Measurements from ENCODE around the gene PIGU. TPM values are rescaled to one million over a fixed set of nuclear protein-coding genes. Genes with fewer than 3 reads are reported as not detected.
"Not testable (repeated sequence)": the region's sequence is repeated elsewhere in the genome, so short reads cannot be mapped to it uniquely, and the experiment has no call there.

Gene PIGU
- total RNA-seq, 1 experiment from 2014 or later, result 50.5 TPM

GRCh38 chr20:34701405-34702085 is 24.7 kb upstream of the PIGU start:
- no peak for DNase-seq

GRCh38 chr20:34693414-34693813 is 16.5 kb upstream of the PIGU start:
- H3K9me3 ChIP-seq (replicated peaks), result no peaks in the 10 kb centered on the region
- H3K4me3 ChIP-seq, result no peak overlapping the region
- peak in 1 of 2 experiments; percentile 34 for DNase-seq
- no peaks in the 10 kb centered on the region for H3K36me3 ChIP-seq
- H3K4me1 ChIP-seq, result peaks cover 10% of the 10 kb centered on the region
- H3K27ac ChIP-seq, result no peak overlapping the region
- H3K27me3 ChIP-seq, result peaks cover 5% of the 10 kb centered on the region; the same call in 1 of the 2 replicates

More at GRCh38 chr20:34701405-34702085, 24.7 kb upstream of the PIGU start:
- Histone ChIP-seq H3K36me3 (no peaks in the 10 kb centered on the region), H3K9me3 (replicated peaks) (no peaks in the 10 kb centered on the region), H3K4me1 (peaks cover 17% of the 10 kb centered on the region), H3K4me3 (no peak overlapping the region), H3K27ac (no peak overlapping the region), H3K27me3 (no peaks in the 10 kb centered on the region)

- H3K9me3 ChIP-seq (replicated peaks), result no peaks in the 10 kb centered on the region
- H3K4me3 ChIP-seq, result no peak overlapping the region
- peaks cover 10% of the 10 kb centered on the region for H3K4me1 ChIP-seq
- DNase-seq, result no peak
- no peaks in the 10 kb centered on the region for H3K36me3 ChIP-seq
- no peak overlapping the region for H3K27ac ChIP-seq
- peaks cover 5% of the 10 kb centered on the region; the same call in 1 of the 2 replicates for H3K27me3 ChIP-seq
Observed at GRCh38 chr20:34691838-34692237, 14.9 kb upstream of the PIGU start.

GRCh38 chr20:34689486-34689885 is 12.6 kb upstream of the PIGU start:
- no peak for DNase-seq

GRCh38 chr20:34683667-34684066 is 6.8 kb upstream of the PIGU start:
- H3K36me3 ChIP-seq, result no peaks in the 10 kb centered on the region

More at GRCh38 chr20:34689486-34689885, 12.6 kb upstream of the PIGU start:
- Histone ChIP-seq H3K9me3 (replicated peaks) (no peaks in the 10 kb centered on the region), H3K27ac (no peak overlapping the region), H3K27me3 (peaks cover 5% of the 10 kb centered on the region; the same call in 1 of the 2 replicates), H3K4me1 (0 out of 2 replicates have a peak, but pooled peaks cover 4% of the 10 kb centered on the region), H3K36me3 (no peaks in the 10 kb centered on the region), H3K4me3 (no peak overlapping the region)

GRCh38 chr20:34680586-34681175 is 3.8 kb upstream of the PIGU start:
- H3K27ac ChIP-seq, result no peak overlapping the region
- no peak overlapping the region for H3K4me3 ChIP-seq
- no peak for DNase-seq
- H3K36me3 ChIP-seq, result no peaks in the 10 kb centered on the region
- peaks cover 4% of the 10 kb centered on the region for H3K4me1 ChIP-seq
- H3K27me3 ChIP-seq, result no peaks in the 10 kb centered on the region
- H3K9me3 ChIP-seq (replicated peaks), result no peaks in the 10 kb centered on the region; the same call in 1 of the 2 replicates

More at GRCh38 chr20:34683667-34684066, 6.8 kb upstream of the PIGU start:
- H3K9me3 ChIP-seq (replicated peaks), result no peaks in the 10 kb centered on the region; the same call in 1 of the 2 replicates
- H3K27me3 ChIP-seq, result no peaks in the 10 kb centered on the region
- H3K4me1 ChIP-seq, result peaks cover 3% of the 10 kb centered on the region; the same call in 1 of the 2 replicates
- no peak for DNase-seq
- H3K27ac ChIP-seq, result no peak overlapping the region
- H3K4me3 ChIP-seq, result no peak overlapping the region

GRCh38 chr20:34675993-34676641 is 775 bp downstream of the PIGU start:
- Histone ChIP-seq H3K27me3 (no peaks in the 10 kb centered on the region), H3K36me3 (no peaks in the 10 kb centered on the region), H3K27ac (peak overlapping the region; percentile 1; the same call in 1 of the 2 replicates), H3K4me1 (peaks cover 8% of the 10 kb centered on the region), H3K9me3 (replicated peaks) (no peaks in the 10 kb centered on the region; the same call in 1 of the 2 replicates), H3K4me3 (peak overlapping the region; percentile 86)
- DNase-seq, result no peak

- Histone ChIP-seq H3K4me3 (peak overlapping the region; percentile 86), H3K9me3 (replicated peaks) (no peaks in the 10 kb centered on the region; the same call in 1 of the 2 replicates), H3K27ac (no peak overlapping the region), H3K27me3 (no peaks in the 10 kb centered on the region), H3K4me1 (peaks cover 8% of the 10 kb centered on the region), H3K36me3 (no peaks in the 10 kb centered on the region)
- peak in 1 of 2 experiments; percentile 45 for DNase-seq
Observed at GRCh38 chr20:34675561-34675960, 1.3 kb downstream of the PIGU start.

- Histone ChIP-seq H3K27ac (no peak overlapping the region), H3K27me3 (no peaks in the 10 kb centered on the region), H3K4me3 (no peak overlapping the region), H3K9me3 (replicated peaks) (no peaks in the 10 kb centered on the region), H3K4me1 (peaks cover 5% of the 10 kb centered on the region; the same call in 1 of the 2 replicates), H3K36me3 (no peaks in the 10 kb centered on the region)
- no peak for DNase-seq
Observed at GRCh38 chr20:34673412-34673811, 3.5 kb downstream of the PIGU start.

GRCh38 chr20:34669094-34669493 is 7.8 kb downstream of the PIGU start:
- Histone ChIP-seq H3K27ac (no peak overlapping the region), H3K9me3 (replicated peaks) (no peaks in the 10 kb centered on the region), H3K4me1 (no peaks in the 10 kb centered on the region), H3K27me3 (no peaks in the 10 kb centered on the region), H3K4me3 (no peak overlapping the region), H3K36me3 (no peaks in the 10 kb centered on the region)
- no peak for DNase-seq

- H3K36me3 ChIP-seq; H3K4me3 ChIP-seq; H3K9me3 ChIP-seq (replicated peaks); H3K4me1 ChIP-seq; H3K27me3 ChIP-seq; DNase-seq; H3K27ac ChIP-seq: not testable (repeated sequence)
Observed at GRCh38 chr20:34664751-34665150, 12.1 kb downstream of the PIGU start.

GRCh38 chr20:34663213-34663943 is 13.5 kb downstream of the PIGU start:
- Histone ChIP-seq H3K9me3 (replicated peaks) (0 out of 2 replicates have a peak, but pooled peaks cover 2% of the 10 kb centered on the region), H3K27ac (no peak overlapping the region), H3K4me3 (no peak overlapping the region), H3K4me1 (peaks cover 3% of the 10 kb centered on the region; the same call in 1 of the 2 replicates), H3K27me3 (no peaks in the 10 kb centered on the region), H3K36me3 (no peaks in the 10 kb centered on the region; the same call in 1 of the 2 replicates)
- DNase-seq, result no peak

GRCh38 chr20:34661811-34662210 is 15.1 kb downstream of the PIGU start:
- not testable (repeated sequence) for H3K9me3 ChIP-seq (replicated peaks); H3K36me3 ChIP-seq; DNase-seq

GRCh38 chr20:34658654-34659053 is 18.2 kb downstream of the PIGU start:
- not testable (repeated sequence) for H3K27ac ChIP-seq; DNase-seq; H3K4me1 ChIP-seq; H3K9me3 ChIP-seq (replicated peaks); H3K27me3 ChIP-seq; H3K4me3 ChIP-seq; H3K36me3 ChIP-seq

More at GRCh38 chr20:34661811-34662210, 15.1 kb downstream of the PIGU start:
- H3K27ac ChIP-seq, H3K4me1 ChIP-seq, H3K4me3 ChIP-seq, H3K27me3 ChIP-seq: not testable (repeated sequence)
